Caki2 (cell line): ENCODE measurements around the gene XPNPEP2. TPM values are rescaled to one million over a fixed set of nuclear protein-coding genes. Genes with fewer than 3 reads are reported as not detected.
"Not testable (repeated sequence)": the region's sequence is repeated elsewhere in the genome, so short reads cannot be mapped to it uniquely, and the experiment has no call there.

Experiments used
- DNase-seq: peaks from one replicate; pipeline ENCODE4 v3.0.0-alpha.2; 2015; ENCODE audit warnings: low read depth
- in situ Hi-C: cut with HindIII; loops from 2 replicates; pipeline ENCODE4 v1.10.0; 2016; ENCODE audit warnings: low sequenced_read_pairs, low pct_unique_long_range_greater_than_20kb, mixed read lengths
- total RNA-seq: library from RNA; depleted of rRNA; stranded (reverse); fragments of >200 nt; shearing (Covaris generic); gene quantifications from 2 replicates; pipeline ENCODE4 v1.2.3, GENCODE V29; 2014; ENCODE audit warnings: low replicate concordance

The XPNPEP2 gene
- total RNA-seq, 1 experiment from 2014 or later: not detected

DNA sequence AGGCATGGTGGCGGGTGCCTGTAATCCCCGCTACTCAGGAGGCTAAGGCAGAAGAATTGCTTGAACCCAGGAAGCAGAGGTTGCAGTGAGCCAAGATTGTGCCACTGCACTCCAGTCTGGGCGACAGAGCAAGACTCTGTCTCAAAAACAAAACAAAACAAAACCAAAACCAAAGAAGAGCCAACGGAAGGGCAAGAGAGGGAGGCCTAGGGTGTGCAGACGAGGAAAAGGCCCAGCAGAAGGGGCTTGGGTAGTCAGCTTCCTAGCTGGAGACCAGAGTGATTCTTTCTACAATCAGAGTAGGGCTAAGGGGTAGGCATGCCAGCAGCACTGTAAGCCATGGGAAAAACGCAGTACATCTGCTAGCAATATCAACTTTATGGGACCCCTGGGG, 4.0 kb downstream of the XPNPEP2 start:
- DNase-seq, in situ Hi-C loops: not testable (repeated sequence)

DNA sequence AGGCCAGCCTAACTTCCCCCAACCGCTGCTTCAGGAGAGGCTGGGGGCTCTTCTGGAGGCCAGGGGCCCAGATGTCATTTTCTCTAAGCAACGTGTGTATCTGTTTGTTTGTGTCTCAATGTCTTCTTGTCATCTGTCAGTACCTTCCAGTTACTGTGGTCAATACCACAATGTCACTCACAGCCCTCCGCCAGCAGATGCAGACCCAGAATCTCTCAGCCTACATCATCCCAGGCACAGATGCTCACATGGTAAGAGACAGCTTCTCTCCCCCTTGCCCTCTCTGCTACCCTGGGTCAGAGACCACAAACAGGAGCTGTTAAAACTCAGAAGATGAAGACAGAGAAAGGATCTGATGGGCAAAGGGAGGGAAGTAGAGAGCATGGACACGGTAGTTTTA, 5.0 kb downstream of the XPNPEP2 start:
- in situ Hi-C loops: no loop called here

GRCh38 chrX:129744861-129745321, 6.1 kb downstream of the XPNPEP2 start:
- DNase-seq: no peak
- in situ Hi-C loops: no loop called here

More for the DNA sequence above, 5.0 kb downstream of the XPNPEP2 start:
- no peak for DNase-seq

GRCh38 chrX:129746557-129747470, 8.0 kb downstream of the XPNPEP2 start:
- in situ Hi-C loops: no loop called here
- DNase-seq: no peak

GRCh38 chrX:129747533-129747932, 8.8 kb downstream of the XPNPEP2 start:
- in situ Hi-C loops: no loop called here

GRCh38 chrX:129748305-129748704, 9.5 kb downstream of the XPNPEP2 start:
- DNase-seq: no peak
- in situ Hi-C loops: no loop called here

More at GRCh38 chrX:129747533-129747932, 8.8 kb downstream of the XPNPEP2 start:
- no peak for DNase-seq

- no peak for DNase-seq
- in situ Hi-C loops: no loop called here
Measured at GRCh38 chrX:129749069-129749468, 10.3 kb downstream of the XPNPEP2 start.

DNA sequence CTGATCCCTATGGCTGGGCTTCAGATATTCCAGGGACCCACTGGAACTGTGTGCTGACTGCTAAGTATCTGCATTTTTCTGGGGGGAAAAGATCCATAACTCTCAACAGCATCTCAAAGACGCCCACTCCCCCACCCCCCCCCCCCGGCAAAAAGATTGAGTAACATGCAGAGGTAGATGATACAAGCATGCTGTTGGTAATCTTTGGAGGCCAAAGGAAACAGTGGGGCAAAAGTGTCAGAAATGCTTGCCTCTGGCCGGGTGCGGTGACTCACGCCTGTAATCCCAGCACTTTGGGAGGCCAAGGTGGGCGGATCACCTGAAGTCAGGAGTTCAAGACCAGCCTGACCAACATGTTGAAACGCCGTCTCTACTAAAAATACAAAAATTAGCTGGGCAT, 12.2 kb downstream of the XPNPEP2 start:
- DNase-seq: no peak
- in situ Hi-C loops: no loop called here

DNA sequence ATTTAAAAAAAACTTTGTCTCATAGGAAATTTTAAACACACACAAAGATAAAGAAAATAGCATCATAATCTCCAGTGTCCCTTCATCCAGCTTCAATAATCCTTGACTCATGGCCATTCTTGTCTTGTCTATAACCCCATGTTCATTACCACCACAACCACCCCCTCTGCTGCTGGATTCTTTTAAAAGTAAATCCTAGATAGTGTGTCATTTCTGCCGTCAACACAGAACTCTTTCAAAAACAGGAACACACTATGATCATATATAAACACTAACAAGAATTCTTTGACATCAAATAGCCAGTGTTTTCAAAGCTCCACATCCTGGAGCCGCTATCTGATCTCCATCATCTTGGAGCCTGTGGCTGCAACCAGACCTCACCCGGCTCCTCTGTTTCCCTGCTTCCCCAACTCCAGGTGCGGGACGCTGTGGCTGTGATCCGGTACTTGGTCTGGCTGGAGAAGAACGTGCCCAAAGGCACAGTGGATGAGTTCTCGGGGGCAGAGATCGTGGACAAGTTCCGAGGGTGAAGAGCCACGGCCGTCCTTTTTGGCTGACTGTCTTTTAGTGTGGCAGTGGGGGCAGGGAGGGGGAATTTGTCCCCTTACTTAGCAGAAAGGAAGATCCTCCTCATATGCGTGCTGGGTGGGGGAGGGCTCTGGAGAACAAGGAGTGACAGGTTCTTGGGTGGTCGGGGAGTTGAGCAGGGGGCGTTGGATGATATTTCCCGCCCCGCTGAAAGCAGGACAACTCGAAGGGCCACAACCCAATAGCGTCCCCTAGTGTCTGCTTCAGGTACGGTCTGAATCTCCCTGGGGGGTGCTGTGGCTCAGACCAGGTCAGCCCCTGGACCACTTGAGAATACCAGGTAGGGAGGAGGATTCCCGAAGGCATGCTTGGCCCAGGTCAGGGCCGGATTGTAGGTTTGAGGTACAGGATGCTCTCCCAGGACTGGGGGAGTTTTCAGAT, 15.6 kb downstream of the XPNPEP2 start:
- in situ Hi-C loops: no loop called here
- DNase-seq: no peak

DNA sequence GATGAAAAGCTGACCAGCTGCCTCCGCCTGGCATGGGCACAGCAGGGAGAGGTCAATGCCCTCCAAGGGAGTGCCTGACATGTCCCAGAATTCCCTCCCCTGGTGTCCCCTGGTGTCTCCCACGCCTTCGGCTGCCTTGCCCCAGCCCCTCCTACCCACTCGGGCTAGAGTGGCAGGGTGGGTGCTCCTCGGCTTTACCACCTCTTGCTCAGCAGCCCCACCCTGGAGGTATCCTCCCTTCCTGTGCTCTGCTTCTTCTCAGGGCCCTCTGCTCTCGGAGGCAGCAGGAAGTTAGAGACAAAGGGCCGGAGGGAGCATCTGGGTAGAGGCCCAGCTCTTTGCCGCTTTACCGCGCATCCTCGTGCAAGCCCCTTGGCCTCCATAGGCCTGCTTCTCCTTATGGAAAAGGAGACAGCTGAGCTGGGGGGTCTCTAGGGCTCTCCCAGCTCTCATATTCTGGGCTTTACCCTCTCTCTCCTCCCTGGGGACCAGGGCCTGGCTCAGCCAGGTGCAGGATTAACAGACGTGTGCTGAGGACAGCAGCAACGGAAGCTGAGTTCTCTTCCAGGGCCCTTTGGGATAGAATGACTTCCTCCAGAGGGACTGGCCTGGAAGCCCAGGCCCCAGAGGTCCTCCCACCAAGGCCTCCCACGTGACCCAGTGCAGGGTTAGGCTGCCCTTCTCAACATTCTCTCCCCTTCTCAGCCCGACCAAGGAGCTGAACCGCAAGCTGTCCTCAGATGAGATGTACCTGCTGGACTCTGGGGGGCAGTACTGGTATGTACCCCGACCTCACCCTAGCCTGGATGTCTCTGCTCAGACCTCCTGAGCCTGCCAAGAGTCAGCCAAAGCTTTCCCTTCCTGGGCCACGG, 17.2 kb downstream of the XPNPEP2 start:
- in situ Hi-C loops: no loop called here
- no peak for DNase-seq

DNA sequence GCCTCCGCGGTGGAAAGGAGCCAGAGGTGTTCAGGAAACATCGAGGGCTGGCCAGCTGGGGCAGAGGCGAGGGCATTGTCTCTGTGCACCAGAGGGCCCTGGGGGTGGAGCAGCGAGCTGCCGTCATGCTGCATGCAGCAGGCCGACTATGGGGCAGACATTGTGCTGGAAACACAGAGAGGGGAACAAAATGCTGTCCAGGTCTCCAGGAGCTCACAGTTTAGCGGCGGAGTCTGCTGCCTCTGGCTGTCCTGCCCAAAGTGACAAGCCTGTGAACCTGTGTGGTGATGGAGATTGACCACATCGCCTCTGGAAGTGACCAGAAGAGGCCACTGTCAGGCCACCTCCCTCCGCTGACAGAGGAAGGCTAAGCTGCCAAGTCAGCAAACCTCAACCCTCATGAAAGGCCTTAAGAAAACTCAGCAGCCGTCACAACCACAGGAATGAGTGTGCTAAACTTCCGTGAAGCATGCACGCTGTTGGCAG, 20.8 kb downstream of the XPNPEP2 start:
- DNase-seq: peak; percentile 2
- in situ Hi-C loops: no loop called here

GRCh38 chrX:129760155-129760554, 21.4 kb downstream of the XPNPEP2 start:
- DNase-seq: no peak
- in situ Hi-C loops: no loop called here

GRCh38 chrX:129760981-129761380, 22.2 kb downstream of the XPNPEP2 start:
- DNase-seq: no peak
- in situ Hi-C loops: no loop called here

- in situ Hi-C loops: no loop called here
- DNase-seq: no peak
Measured at GRCh38 chrX:129761596-129761995, 22.8 kb downstream of the XPNPEP2 start.

- DNase-seq: no peak
Measured at GRCh38 chrX:129762448-129762847, 23.7 kb downstream of the XPNPEP2 start.

GRCh38 chrX:129763666-129764065, 24.9 kb downstream of the XPNPEP2 start:
- no peak for DNase-seq
- in situ Hi-C loops: no loop called here

More at GRCh38 chrX:129762448-129762847, 23.7 kb downstream of the XPNPEP2 start:
- in situ Hi-C loops: no loop called here

DNA sequence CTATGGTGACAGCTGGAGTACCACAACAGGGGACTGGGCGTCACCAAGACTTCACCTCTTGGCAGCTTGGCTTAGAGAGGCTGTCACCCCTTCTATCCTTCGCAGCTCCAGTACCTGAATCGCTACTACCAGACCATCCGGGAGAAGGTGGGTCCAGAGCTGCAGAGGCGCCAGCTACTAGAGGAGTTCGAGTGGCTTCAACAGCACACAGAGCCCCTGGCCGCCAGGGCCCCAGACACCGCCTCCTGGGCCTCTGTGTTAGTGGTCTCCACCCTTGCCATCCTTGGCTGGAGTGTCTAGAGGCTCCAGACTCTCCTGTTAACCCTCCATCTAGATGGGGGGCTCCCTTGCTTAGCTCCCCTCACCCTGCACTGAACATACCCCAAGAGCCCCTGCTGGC, 29.4 kb downstream of the XPNPEP2 start:
- in situ Hi-C loops: no loop called here
- DNase-seq: no peak
